ENCODE data around the gene FFAR4.

FFAR4 gene

DNA sequence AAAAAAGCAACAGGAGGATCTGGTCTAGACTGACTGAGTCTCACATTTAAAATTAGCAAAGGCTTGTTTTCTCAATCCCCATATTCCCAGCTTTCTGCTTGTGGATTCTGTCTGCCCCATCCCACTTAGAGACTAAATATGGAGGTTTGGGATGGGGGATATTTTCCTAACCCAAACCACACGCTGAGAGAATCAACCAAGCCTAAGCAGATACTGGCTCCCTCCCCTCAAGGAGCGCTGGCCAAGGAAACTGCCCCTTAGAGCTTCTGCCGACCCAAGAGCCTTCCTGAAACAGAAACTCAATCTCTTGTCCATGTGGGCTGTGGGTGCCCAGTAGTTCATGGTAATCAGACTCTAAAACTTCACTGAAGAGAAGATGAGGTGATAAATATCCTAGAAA lies 3.9 kb downstream of the FFAR4 start:
- Histone ChIP-seq H3K27ac (ENCODE audit: low read depth in 2 of 2, low read length in 2 of 2) (peak overlapping the region in 1 of 2 donors; percentile 9), H3K4me1 (ENCODE audit: control insufficient read depth in 2 of 2, insufficient read depth in 2 of 2, low read length in 2 of 2) (peaks cover 17 to 30% of the 10 kb centered on the region in 2 donors), H3K27me3 (ENCODE audit: control insufficient read depth in 2 of 2, insufficient read depth in 2 of 2, low read length in 2 of 2) (peaks cover 13 to 16% of the 10 kb centered on the region in 2 donors), H3K4me3 (ENCODE audit: low read length in 2 of 2) (peak overlapping the region in 1 of 2 donors; percentile 28), H3K36me3 (ENCODE audit: control insufficient read depth in 2 of 2, insufficient read depth in 2 of 2, low read length in 2 of 2) (no peaks in the 10 kb centered on the region), H3K9me3 (ENCODE audit: control insufficient read depth in 2 of 2, low read length in 2 of 2) (no peaks in the 10 kb centered on the region), H3K9ac (ENCODE audit: low read depth in 1 of 2, low read length in 2 of 2) (no peak overlapping the region)

DNA sequence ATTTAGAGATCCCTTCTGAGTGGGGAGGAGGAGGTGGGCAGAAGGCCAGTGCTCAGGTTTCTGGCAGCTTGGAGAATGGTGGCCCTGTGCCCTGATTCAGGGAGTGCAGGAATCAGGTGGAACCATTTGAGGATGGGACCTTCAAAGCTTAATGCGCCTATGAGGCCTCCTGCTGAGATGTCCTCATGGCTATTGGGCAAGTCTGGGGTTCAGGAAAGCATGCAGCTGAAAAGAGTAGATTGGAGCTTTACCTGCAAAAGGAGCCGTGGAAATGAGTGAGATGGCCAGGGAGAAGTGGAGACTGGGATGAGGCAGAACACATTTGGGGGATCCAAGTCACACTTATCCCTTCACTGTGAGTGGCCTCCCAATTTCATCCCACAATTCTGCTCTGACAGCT lies 6.1 kb downstream of the FFAR4 start:
- no peaks in the 10 kb centered on the region for H3K9me3 ChIP-seq (ENCODE audit: control insufficient read depth in 2 of 2, low read length in 2 of 2)
- H3K27ac ChIP-seq (ENCODE audit: low read depth in 2 of 2, low read length in 2 of 2): peak overlapping the region; percentile 38 to 59
- no peak overlapping the region for H3K9ac ChIP-seq (ENCODE audit: low read depth in 1 of 2, low read length in 2 of 2)
- no peak overlapping the region for H3K4me3 ChIP-seq (ENCODE audit: low read length in 2 of 2)
- no peaks in the 10 kb centered on the region for H3K36me3 ChIP-seq (ENCODE audit: control insufficient read depth in 2 of 2, insufficient read depth in 2 of 2, low read length in 2 of 2)
- peaks cover 18 to 36% of the 10 kb centered on the region in 2 donors for H3K4me1 ChIP-seq (ENCODE audit: control insufficient read depth in 2 of 2, insufficient read depth in 2 of 2, low read length in 2 of 2)
- peaks cover 8 to 11% of the 10 kb centered on the region in 2 donors for H3K27me3 ChIP-seq (ENCODE audit: control insufficient read depth in 2 of 2, insufficient read depth in 2 of 2, low read length in 2 of 2)

DNA sequence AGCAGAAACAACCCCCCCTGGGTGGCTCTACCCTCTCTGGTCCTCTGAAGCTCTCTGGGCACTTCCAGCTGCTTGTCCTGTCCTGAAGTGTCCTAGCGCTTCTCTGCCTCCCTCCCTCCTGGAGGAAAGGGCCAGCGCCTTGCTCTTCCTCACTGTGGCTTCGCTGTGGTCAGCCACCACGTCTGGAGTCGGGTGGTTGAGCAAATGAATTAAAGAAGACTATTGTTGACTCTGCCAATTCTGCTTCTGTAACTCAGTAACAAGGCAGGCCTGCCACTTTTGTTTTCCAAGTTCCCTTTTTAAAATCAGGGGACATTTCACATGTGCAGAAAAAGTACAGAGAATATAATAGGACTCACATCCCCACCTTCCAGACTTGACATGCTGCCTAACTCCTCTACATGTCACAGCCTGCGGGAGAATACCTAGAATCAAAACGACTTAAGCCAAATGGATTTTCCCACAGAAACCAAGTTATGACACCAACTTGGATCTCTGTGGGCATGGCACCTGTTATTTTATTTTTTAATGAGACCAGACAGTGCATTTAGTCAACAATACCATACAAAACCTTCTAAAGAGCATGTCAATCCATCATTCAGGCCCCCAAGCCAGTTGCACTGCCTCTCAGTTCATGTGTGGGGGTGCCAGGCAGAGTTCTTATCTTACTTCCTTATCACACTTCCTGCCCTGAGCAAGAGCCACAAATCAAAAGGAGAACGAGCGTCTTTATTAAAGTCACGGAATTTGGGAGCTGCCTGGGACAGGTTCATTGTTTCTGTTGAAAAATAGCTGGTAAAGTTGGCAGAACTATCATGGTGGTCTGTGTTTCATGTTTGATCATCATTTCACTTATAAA lies 6.8 kb downstream of the FFAR4 start:
- H3K27me3 ChIP-seq (ENCODE audit: control insufficient read depth in 2 of 2, insufficient read depth in 2 of 2, low read length in 2 of 2): peaks cover 3 to 4% of the 10 kb centered on the region in 2 donors
- H3K9ac ChIP-seq (ENCODE audit: low read depth in 1 of 2, low read length in 2 of 2): no peak overlapping the region
- H3K4me3 ChIP-seq (ENCODE audit: low read length in 2 of 2): no peak overlapping the region
- no peaks in the 10 kb centered on the region for H3K36me3 ChIP-seq (ENCODE audit: control insufficient read depth in 2 of 2, insufficient read depth in 2 of 2, low read length in 2 of 2)
- peak overlapping the region; percentile 38 to 59 for H3K27ac ChIP-seq (ENCODE audit: low read depth in 2 of 2, low read length in 2 of 2)
- no peaks in the 10 kb centered on the region for H3K9me3 ChIP-seq (ENCODE audit: control insufficient read depth in 2 of 2, low read length in 2 of 2)
- peaks cover 16 to 42% of the 10 kb centered on the region in 2 donors for H3K4me1 ChIP-seq (ENCODE audit: control insufficient read depth in 2 of 2, insufficient read depth in 2 of 2, low read length in 2 of 2)

DNA sequence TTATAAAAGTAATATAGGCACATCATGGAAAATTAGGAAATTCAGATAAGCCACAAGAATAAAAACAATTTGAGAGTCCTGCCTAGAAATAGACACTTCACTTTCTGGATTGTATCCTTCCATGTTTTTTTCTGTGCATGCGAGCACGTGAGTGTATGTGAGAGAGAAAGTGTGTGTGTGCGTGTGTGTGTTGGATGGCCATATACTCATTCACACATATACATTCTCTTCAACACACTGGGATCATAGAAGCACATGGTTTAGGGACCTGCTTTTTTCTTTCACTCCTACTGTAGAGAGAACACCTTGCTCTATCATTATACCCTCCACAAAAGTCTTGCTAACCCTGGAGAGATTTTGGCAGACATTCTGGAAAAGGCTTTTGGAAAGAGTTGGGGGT lies 7.5 kb downstream of the FFAR4 start:
- Histone ChIP-seq H3K4me3 (ENCODE audit: low read length in 2 of 2) (no peak overlapping the region), H3K27me3 (ENCODE audit: control insufficient read depth in 2 of 2, insufficient read depth in 2 of 2, low read length in 2 of 2) (peaks cover 0 to 2% of the 10 kb centered on the region in 2 donors), H3K36me3 (ENCODE audit: control insufficient read depth in 2 of 2, insufficient read depth in 2 of 2, low read length in 2 of 2) (no peaks in the 10 kb centered on the region), H3K9me3 (ENCODE audit: control insufficient read depth in 2 of 2, low read length in 2 of 2) (no peaks in the 10 kb centered on the region), H3K27ac (ENCODE audit: low read depth in 2 of 2, low read length in 2 of 2) (no peak overlapping the region), H3K9ac (ENCODE audit: low read depth in 1 of 2, low read length in 2 of 2) (no peak overlapping the region), H3K4me1 (ENCODE audit: control insufficient read depth in 2 of 2, insufficient read depth in 2 of 2, low read length in 2 of 2) (peaks cover 20 to 48% of the 10 kb centered on the region in 2 donors)

DNA sequence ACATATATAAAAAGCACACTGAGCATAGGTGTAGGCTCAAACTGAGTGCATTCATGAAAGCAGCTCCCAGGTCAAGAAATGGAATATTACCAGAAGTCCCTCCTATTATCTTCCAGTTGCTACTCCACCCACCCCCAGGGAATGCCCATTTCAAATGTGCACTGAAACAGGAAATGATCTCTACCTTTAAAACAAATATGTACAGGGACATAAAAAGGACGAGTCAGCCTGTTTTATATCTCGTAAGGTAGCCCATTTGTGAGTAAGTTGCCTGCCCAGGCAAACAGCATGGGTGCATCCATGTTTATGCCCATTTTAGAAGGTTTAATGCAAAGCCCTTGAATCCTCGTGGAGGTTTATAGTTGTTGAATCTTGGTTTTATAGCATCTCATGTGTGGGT lies 10.4 kb downstream of the FFAR4 start:
- H3K4me3 ChIP-seq (ENCODE audit: low read length in 2 of 2): no peak overlapping the region
- H3K36me3 ChIP-seq (ENCODE audit: control insufficient read depth in 2 of 2, insufficient read depth in 2 of 2, low read length in 2 of 2): peaks cover 0 to 4% of the 10 kb centered on the region in 2 donors
- H3K27me3 ChIP-seq (ENCODE audit: control insufficient read depth in 2 of 2, insufficient read depth in 2 of 2, low read length in 2 of 2): peaks cover 0 to 4% of the 10 kb centered on the region in 2 donors
- H3K9ac ChIP-seq (ENCODE audit: low read depth in 1 of 2, low read length in 2 of 2): peak overlapping the region in 1 of 2 donors; percentile 9
- H3K4me1 ChIP-seq (ENCODE audit: control insufficient read depth in 2 of 2, insufficient read depth in 2 of 2, low read length in 2 of 2): peaks cover 20 to 55% of the 10 kb centered on the region in 2 donors
- peak overlapping the region; percentile 49 to 83 for H3K27ac ChIP-seq (ENCODE audit: low read depth in 2 of 2, low read length in 2 of 2)
- H3K9me3 ChIP-seq (ENCODE audit: control insufficient read depth in 2 of 2, low read length in 2 of 2): peaks cover 0 to 7% of the 10 kb centered on the region in 2 donors

DNA sequence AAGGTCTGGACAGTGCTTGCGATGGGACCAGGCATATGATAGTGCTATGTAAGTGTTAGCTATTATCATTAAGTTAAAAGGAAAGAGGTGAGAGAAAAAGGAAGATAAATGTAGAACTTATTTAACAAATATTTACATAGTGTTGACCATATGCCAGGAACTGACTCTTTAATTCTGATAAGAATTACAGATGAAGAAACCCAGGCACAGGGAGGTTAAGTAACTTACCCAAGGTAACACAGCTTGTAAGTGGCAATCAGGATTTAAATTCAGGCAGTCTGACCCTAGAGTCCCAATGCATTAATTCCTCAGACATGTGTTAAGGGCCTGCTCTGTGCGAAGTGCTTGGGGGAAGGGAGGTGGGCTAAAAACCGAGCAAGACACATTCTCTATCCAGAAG lies 11.1 kb downstream of the FFAR4 start:
- Histone ChIP-seq H3K9ac (ENCODE audit: low read depth in 1 of 2, low read length in 2 of 2) (peak overlapping the region in 1 of 2 donors; percentile 9), H3K4me1 (ENCODE audit: control insufficient read depth in 2 of 2, insufficient read depth in 2 of 2, low read length in 2 of 2) (peaks cover 20 to 48% of the 10 kb centered on the region in 2 donors), H3K27ac (ENCODE audit: low read depth in 2 of 2, low read length in 2 of 2) (peak overlapping the region; percentile 50 to 83), H3K9me3 (ENCODE audit: control insufficient read depth in 2 of 2, low read length in 2 of 2) (peaks cover 0 to 7% of the 10 kb centered on the region in 2 donors), H3K36me3 (ENCODE audit: control insufficient read depth in 2 of 2, insufficient read depth in 2 of 2, low read length in 2 of 2) (peaks cover 0 to 4% of the 10 kb centered on the region in 2 donors), H3K27me3 (ENCODE audit: control insufficient read depth in 2 of 2, insufficient read depth in 2 of 2, low read length in 2 of 2) (peaks cover 0 to 3% of the 10 kb centered on the region in 2 donors), H3K4me3 (ENCODE audit: low read length in 2 of 2) (no peak overlapping the region)

DNA sequence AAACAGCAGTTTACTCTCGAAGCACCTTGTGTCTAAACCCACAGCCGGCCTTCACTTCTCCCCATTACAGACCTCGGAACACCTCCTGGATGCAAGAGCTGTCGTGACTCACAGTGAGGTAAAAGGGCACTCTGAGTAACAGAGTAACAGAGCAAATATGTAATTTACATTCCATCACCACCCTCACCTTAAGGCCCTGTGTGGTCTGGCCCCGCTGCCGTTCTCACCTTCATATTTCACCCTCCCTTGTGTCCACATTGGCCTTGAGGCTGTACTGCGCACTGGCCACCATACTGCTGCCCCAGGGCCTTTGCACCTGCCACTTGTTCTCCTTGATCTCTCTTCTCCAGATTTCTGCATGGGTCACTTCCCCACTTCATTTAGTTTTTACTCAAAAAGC lies 12.6 kb downstream of the FFAR4 start:
- H3K4me1 ChIP-seq (ENCODE audit: control insufficient read depth in 2 of 2, insufficient read depth in 2 of 2, low read length in 2 of 2): peaks cover 10 to 33% of the 10 kb centered on the region in 2 donors
- H3K9me3 ChIP-seq (ENCODE audit: control insufficient read depth in 2 of 2, low read length in 2 of 2): peaks cover 0 to 7% of the 10 kb centered on the region in 2 donors
- peak overlapping the region in 1 of 2 donors; percentile 18 for H3K27ac ChIP-seq (ENCODE audit: low read depth in 2 of 2, low read length in 2 of 2)
- no peak overlapping the region for H3K9ac ChIP-seq (ENCODE audit: low read depth in 1 of 2, low read length in 2 of 2)
- peaks cover 0 to 4% of the 10 kb centered on the region in 2 donors for H3K36me3 ChIP-seq (ENCODE audit: control insufficient read depth in 2 of 2, insufficient read depth in 2 of 2, low read length in 2 of 2)
- H3K4me3 ChIP-seq (ENCODE audit: low read length in 2 of 2): no peak overlapping the region
- peaks cover 0 to 2% of the 10 kb centered on the region in 2 donors for H3K27me3 ChIP-seq (ENCODE audit: control insufficient read depth in 2 of 2, insufficient read depth in 2 of 2, low read length in 2 of 2)

DNA sequence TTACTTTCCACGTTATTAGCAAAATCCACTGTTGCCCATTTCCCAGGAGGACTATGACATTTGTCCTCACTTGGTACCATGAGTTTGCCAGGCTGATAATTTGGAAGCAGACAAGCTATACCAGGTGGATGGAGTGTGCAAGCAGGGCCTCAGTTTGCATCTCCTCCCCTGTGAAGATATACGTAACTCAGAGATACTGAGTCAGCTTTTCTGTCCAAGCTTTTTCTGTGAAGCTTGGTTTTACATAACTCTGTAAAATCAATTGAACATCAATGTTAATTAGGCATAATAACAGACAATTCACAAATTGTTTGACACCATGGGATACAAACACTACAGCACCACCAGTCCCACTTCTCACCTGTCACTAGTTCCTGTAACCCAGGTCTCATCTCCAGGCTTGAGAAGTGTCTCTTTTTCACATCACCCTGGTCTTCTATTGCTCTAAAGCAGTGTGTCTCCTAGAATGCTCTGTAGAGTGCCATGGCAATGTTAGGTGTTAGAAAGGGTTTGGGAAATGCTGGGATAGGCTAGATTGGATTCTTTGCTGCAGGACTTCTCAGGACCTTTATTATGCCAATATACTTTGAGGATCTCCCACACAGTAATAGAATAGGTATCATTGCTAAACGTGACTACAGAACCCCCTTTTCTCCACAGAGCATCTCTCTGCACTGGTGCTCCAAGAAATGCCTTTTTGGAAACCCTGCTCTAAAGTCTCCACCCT lies 13.7 kb downstream of the FFAR4 start:
- peaks cover 0 to 2% of the 10 kb centered on the region in 2 donors for H3K27me3 ChIP-seq (ENCODE audit: control insufficient read depth in 2 of 2, insufficient read depth in 2 of 2, low read length in 2 of 2)
- no peak overlapping the region for H3K9ac ChIP-seq (ENCODE audit: low read depth in 1 of 2, low read length in 2 of 2)
- H3K4me3 ChIP-seq (ENCODE audit: low read length in 2 of 2): no peak overlapping the region
- H3K27ac ChIP-seq (ENCODE audit: low read depth in 2 of 2, low read length in 2 of 2): no peak overlapping the region
- peaks cover 10 to 33% of the 10 kb centered on the region in 2 donors for H3K4me1 ChIP-seq (ENCODE audit: control insufficient read depth in 2 of 2, insufficient read depth in 2 of 2, low read length in 2 of 2)
- peaks cover 0 to 4% of the 10 kb centered on the region in 2 donors for H3K36me3 ChIP-seq (ENCODE audit: control insufficient read depth in 2 of 2, insufficient read depth in 2 of 2, low read length in 2 of 2)
- peaks cover 0 to 7% of the 10 kb centered on the region in 2 donors for H3K9me3 ChIP-seq (ENCODE audit: control insufficient read depth in 2 of 2, low read length in 2 of 2)

DNA sequence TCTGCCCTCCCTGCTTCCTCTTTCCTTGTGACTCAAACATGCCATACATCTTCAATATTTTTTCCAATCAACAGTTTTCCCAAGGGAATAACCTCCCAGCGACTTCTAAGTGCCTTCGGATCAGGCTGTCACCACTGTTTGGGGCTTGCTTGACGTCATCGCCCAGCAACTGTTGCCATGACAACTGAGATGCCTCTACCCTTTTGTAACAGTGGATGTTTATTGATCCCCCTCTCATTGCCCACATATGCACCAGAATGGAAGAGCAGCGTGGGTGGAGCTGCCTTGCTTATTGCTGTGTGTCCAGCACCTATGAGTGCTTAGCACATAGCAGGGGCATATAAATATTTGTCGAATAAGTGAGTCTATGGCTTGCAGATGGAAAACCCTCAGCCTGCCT lies 14.4 kb downstream of the FFAR4 start:
- H3K4me1 ChIP-seq (ENCODE audit: control insufficient read depth in 2 of 2, insufficient read depth in 2 of 2, low read length in 2 of 2): peaks cover 10 to 28% of the 10 kb centered on the region in 2 donors
- no peak overlapping the region for H3K4me3 ChIP-seq (ENCODE audit: low read length in 2 of 2)
- H3K9ac ChIP-seq (ENCODE audit: low read depth in 1 of 2, low read length in 2 of 2): no peak overlapping the region
- no peak overlapping the region for H3K27ac ChIP-seq (ENCODE audit: low read depth in 2 of 2, low read length in 2 of 2)
- peaks cover 0 to 7% of the 10 kb centered on the region in 2 donors for H3K9me3 ChIP-seq (ENCODE audit: control insufficient read depth in 2 of 2, low read length in 2 of 2)
- H3K27me3 ChIP-seq (ENCODE audit: control insufficient read depth in 2 of 2, insufficient read depth in 2 of 2, low read length in 2 of 2): peaks cover 0 to 2% of the 10 kb centered on the region in 2 donors
- H3K36me3 ChIP-seq (ENCODE audit: control insufficient read depth in 2 of 2, insufficient read depth in 2 of 2, low read length in 2 of 2): peaks cover 0 to 4% of the 10 kb centered on the region in 2 donors

DNA sequence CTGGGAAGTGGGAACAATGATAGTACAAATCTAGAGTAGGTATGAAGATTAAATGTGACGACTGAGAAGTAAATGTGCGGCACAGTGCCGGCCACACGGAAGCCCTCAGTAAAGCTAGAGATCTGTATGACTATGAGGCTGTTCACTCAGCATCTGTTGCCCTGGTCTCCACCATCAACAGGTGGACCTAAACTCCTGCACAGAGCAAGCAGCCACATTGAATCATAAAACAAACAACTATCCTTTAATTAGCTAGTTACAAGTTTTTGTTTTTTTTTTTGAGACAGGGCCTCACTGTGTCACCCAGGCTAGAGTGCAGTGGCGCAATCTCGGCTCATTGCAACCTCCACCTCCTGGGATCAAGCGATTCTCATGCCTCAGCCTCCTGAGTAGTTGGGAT lies 18.0 kb downstream of the FFAR4 start:
- Histone ChIP-seq H3K9me3 (ENCODE audit: control insufficient read depth in 2 of 2, low read length in 2 of 2) (peaks cover 0 to 5% of the 10 kb centered on the region in 2 donors), H3K4me1 (ENCODE audit: control insufficient read depth in 2 of 2, insufficient read depth in 2 of 2, low read length in 2 of 2) (peaks cover 0 to 1% of the 10 kb centered on the region in 2 donors), H3K27me3 (ENCODE audit: control insufficient read depth in 2 of 2, insufficient read depth in 2 of 2, low read length in 2 of 2) (peaks cover 0 to 2% of the 10 kb centered on the region in 2 donors), H3K27ac (ENCODE audit: low read depth in 2 of 2, low read length in 2 of 2) (no peak overlapping the region), H3K9ac (ENCODE audit: low read depth in 1 of 2, low read length in 2 of 2) (no peak overlapping the region), H3K36me3 (ENCODE audit: control insufficient read depth in 2 of 2, insufficient read depth in 2 of 2, low read length in 2 of 2) (peaks cover 0 to under 1% of the 10 kb centered on the region in 2 donors), H3K4me3 (ENCODE audit: low read length in 2 of 2) (no peak overlapping the region)
